HG03135 (cell line): Measurements from ENCODE around the gene DISC1.

Experiments used
- ATAC-seq: cut with Tn5 transposase; IDR thresholded peaks from one replicate; pipeline ENCODE4 v1.9.1; 2021; ENCODE audit warnings: mild to moderate bottlenecking, moderate library complexity; ENCODE audit not compliant: unreplicated experiment

DISC1 gene

GRCh38 chr1:232017759-232018158 lies 391.2 kb downstream of the DISC1 start:
- no peak for ATAC-seq

GRCh38 chr1:232018231-232019025 lies 391.8 kb downstream of the DISC1 start:
- no peak for ATAC-seq

GRCh38 chr1:232019026-232019340 lies 392.4 kb downstream of the DISC1 start:
- no peak for ATAC-seq

GRCh38 chr1:232020352-232020751 lies 393.8 kb downstream of the DISC1 start:
- no peak for ATAC-seq

- ATAC-seq = no peak
Observed at GRCh38 chr1:232029315-232029714, 402.7 kb downstream of the DISC1 start.

- ATAC-seq = no peak
Observed at GRCh38 chr1:232031156-232031555, 404.6 kb downstream of the DISC1 start.

- no peak for ATAC-seq
Observed at GRCh38 chr1:232033285-232033684, 406.7 kb downstream of the DISC1 start.

GRCh38 chr1:232034556-232034955 lies 408.0 kb downstream of the DISC1 start:
- no peak for ATAC-seq

GRCh38 chr1:232036181-232036933 lies 409.8 kb downstream of the DISC1 start:
- ATAC-seq = no peak

GRCh38 chr1:232037774-232038388 lies 411.3 kb downstream of the DISC1 start:
- ATAC-seq = no peak

- ATAC-seq = no peak
Observed at GRCh38 chr1:232038706-232039677, 412.4 kb downstream of the DISC1 start.

GRCh38 chr1:232040260-232040659 lies 413.7 kb downstream of the DISC1 start:
- no peak for ATAC-seq

GRCh38 chr1:232044728-232045127 lies 418.1 kb downstream of the DISC1 start:
- ATAC-seq = no peak

- no peak for ATAC-seq
Observed at GRCh38 chr1:232045139-232045994, 418.8 kb downstream of the DISC1 start.

- no peak for ATAC-seq
Observed at GRCh38 chr1:232046451-232047306, 420.1 kb downstream of the DISC1 start.

GRCh38 chr1:232047473-232047872 lies 420.9 kb downstream of the DISC1 start:
- no peak for ATAC-seq

GRCh38 chr1:232048481-232048880 lies 421.9 kb downstream of the DISC1 start:
- no peak for ATAC-seq

- ATAC-seq = no peak
Observed at GRCh38 chr1:232049335-232049734, 422.7 kb downstream of the DISC1 start.
